Raji (cell line): ENCODE results near the gene NECTIN1.

Experiments
- POLR2A ChIP-seq: IDR thresholded peaks from 2 replicates; pipeline ENCODE4 v1.6.1; 2011; ENCODE audit warnings: low read depth, low read length, control low read depth; ENCODE audit not compliant: insufficient read depth

NECTIN1 gene

DNA sequence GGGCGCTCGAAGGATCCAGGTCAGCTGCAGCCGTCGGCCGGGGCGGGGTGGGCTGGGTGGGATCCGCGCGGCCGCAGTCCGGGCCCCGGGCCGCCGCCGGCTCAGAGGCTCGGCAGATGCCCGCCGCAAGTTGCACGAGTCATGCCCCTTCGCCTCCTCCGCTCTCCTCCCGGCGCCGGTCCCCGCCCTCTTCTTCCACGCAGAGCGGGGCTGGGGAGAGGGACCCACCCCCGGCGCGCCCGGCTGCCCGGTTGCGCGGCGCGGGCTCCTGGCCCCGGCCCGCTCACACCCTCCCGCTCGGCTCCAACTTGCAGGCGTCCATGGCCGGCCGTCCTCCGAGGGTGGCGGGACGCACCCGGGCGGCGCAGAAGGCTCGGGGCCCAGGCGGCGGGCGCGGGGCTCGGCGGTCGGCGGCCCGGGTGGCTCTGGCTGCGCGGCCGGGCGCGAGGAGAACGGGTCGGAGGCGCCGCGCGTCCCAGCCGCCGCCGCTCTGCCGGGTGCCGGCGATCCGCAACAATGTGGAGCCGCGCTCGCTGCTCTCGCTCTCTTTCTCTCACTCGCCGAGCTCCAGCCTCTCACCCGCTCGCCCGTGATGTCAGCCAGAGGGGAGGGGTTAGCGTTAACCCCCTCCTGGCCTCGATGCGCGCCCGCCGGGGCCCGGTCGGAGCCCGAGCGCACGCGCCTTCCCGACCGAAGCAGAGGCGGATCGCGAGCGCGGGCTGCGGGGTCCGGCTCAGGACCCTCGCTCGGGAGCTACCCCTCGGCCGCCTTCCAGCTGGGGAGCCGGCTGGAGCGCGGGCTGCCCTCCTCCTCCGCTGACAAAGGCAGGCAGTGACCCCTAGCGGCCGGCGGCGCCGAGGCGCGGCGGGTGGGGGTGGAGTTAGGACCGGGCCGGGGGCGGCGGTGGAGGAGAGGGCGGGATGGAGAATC is at the start of gene NECTIN1:
Gene NECTIN1 (minus strand): TSS at position 550 of the 930 bp plus-strand sequence. CDS start 647 bp downstream, outside the sequence.
- peak; percentile 72 for TF ChIP-seq POLR2A

DNA sequence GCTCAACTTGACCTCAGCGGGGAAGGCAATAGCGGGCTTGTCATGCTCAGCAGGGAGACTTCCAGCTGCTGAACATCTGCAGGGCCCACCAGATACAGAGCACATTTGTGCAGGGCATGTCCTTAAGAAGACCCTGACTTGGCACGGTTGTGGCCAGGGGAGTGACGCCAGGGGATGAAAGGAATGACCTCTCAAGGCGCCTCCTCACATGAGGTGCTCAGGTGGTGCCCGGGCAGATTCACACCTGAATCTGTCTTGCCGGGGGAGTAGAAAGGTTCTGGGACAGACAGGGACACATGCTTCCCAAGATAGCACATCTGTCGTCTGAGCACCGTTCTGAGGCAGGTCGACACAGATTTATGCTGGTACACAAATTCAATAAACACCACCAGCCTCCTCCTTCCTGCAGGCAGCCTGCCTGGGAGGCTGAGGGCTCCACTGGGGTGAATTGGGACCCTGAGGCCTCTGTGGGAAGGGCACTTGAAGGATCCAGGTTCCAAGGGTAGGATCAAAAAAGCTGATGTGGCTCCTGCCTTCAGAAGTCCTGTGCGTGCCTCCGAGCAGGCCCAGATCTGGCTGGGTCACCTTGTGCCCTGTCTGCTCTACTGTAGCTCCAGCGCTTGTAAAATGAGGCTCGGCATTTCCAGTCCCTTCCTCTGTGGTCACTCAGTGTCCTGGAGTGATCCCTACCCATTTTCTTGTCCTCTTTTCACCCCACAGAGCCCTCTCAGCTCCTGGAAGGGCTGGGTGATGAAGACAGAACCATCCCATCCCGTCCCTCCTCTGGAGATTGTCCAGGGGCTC is 49.6 kb upstream of the NECTIN1 start:
- no peak for TF ChIP-seq POLR2A

- no peak for TF ChIP-seq POLR2A
These were observed 48.9 kb upstream of the NECTIN1 start for GRCh38 chr11:119777940-119778339.

DNA sequence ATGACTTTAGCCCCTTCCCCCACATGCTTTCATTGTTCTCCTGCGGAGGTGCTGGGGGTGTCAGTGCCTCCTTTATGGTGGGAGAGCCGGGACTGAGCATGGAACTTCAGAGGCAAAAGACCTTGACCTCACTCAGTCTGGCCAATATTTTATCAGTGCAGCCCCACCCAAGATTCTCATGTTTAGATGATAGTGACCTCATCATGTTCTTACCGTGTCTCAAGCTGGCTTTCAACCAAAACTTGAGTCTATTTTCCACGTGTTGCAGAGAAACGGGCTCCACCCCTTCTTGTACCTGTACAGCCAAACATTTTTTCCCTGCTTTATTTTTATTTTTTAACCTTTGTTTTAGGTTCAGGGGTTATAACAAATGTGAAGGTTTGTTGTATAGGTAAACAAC is 47.7 kb upstream of the NECTIN1 start:
- TF ChIP-seq POLR2A, result no peak

- TF ChIP-seq POLR2A, result no peak
These were observed 47.1 kb upstream of the NECTIN1 start for GRCh38 chr11:119776031-119776636.

- no peak for TF ChIP-seq POLR2A
These were observed 45.3 kb upstream of the NECTIN1 start for GRCh38 chr11:119774172-119774763.

GRCh38 chr11:119772641-119773415 is 43.8 kb upstream of the NECTIN1 start:
- no peak for TF ChIP-seq POLR2A

DNA sequence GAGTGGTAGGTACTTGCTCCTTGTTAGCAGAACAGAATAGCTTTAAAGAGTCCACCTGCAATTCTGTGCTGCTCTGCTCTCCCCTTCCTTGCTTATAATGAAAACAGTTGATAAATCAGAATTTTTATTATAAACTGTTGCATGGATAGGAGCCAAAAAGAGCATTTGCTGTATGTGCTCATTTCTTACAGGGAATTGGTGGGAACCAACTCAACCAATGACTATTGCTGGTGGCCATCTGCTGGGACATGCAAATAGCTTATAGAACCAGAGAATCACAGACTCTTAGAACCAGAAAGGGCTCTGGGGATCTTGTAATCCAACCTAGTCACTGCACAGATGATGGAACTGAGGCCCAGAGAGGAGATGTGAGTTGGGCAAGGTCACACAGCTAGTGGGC is 43.1 kb upstream of the NECTIN1 start:
- TF ChIP-seq POLR2A, result no peak

- TF ChIP-seq POLR2A, result no peak
These were observed 42.3 kb upstream of the NECTIN1 start for GRCh38 chr11:119771172-119771770.

DNA sequence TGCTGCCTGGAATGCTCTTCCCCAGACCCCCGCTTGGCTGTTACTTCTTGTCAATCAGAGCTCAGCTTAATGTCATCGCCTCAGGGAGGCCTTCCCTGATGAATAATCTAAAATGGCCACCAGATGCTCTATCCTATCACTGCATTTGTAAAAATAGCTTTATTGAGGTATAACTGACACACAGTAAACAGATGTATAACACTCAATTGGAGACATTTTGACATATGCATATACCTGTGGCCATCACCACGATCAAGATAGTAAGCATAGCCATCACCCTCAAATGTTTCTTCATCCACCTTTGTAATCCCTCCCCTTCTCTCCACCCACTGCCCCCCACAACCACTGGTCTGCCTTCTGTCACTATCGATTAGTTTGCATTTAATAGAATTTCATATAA is 36.6 kb upstream of the NECTIN1 start:
- TF ChIP-seq POLR2A, result no peak

GRCh38 chr11:119764108-119764868 is 35.3 kb upstream of the NECTIN1 start:
- no peak for TF ChIP-seq POLR2A

DNA sequence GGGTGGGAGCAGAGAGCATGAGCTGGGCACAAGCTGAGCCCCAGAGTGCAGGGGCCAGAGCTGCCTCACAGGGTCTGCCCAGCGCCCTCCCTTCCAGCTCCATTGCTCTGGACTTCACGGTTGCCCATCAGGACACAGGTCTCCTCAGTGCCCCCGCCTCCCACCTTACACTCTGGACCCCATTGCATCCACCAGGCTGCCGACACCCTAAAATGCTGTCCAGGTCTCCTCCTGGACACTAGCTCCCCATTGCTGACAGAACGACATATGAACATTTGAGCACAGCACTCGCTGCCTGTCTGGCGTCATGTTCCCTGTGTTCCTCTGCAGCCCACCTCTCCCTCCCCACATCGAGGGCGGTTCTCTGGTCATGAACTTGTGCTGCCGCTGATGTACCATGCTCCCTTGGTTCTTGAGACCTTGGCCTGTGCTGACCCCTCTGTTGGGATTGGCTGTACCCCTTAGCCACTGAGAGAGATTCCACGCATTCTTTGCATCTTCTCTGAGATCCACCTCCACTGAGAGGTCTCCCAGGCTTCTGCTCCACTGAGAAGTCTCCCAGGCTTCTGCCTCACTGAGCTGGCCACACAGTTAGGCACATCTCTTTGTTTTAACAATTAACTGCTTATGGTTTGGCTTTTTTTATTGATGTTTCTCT is 34.2 kb upstream of the NECTIN1 start:
- TF ChIP-seq POLR2A, result no peak
